ENCODE data around the gene STYX. TPM values are rescaled to one million over a fixed set of nuclear protein-coding genes. Genes with fewer than 3 reads are reported as not detected.

Gene STYX, protein sequence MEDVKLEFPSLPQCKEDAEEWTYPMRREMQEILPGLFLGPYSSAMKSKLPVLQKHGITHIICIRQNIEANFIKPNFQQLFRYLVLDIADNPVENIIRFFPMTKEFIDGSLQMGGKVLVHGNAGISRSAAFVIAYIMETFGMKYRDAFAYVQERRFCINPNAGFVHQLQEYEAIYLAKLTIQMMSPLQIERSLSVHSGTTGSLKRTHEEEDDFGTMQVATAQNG
- total RNA-seq (10 to 100 TPM; 18.6 to 24.7 (median 23.0) TPM), polyA plus RNA-seq (1 to 10 TPM; 6.3 to 8.1 (median 7.2) TPM)

DNA sequence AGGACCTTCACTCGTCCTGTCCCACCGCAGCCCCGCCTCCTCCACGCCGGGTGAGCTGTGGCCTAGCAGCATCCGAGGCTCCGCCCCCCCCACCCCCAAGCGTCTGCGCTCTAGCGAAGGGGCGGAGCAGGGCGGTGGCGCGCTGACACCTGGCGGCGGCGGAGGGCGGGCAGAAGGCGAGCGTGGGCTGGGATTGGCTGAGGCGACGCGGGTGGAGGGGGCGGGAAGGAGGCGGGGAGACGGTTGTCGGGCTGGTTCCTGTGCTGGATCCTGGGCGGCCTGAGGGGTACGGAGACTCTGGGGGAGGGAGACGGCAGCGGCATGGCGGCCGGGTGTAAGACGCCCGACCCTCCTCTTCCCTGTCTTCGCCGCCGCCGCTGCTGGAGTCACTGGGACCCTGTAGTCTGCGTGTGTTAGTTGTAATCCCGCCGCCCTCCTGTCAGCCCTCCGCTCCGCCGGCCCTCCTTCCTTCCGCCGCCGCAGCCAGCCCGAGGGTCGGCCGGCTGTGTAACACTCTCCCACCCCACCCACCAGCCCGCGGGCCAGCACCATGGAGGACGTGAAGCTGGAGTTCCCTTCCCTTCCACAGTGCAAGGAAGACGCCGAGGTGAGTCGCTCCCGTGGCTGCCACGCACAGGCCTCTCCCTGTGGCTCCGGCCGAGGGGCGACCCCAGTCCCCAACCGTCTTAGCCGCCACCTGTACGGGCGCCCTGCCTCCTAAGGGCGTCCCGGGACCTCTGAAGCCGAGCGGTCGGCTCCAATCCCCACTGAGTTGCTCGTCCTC, at the start of gene STYX:
STYX (plus strand) TSS at position 242 of the 784 bp plus-strand sequence; CDS start at position 551, 309 bp downstream.
- intact Hi-C loops (cut with DNase I) = loop anchor here (2.0 to 5.0 kb wide), 2 partner anchors 23 to 62 kb away; partner anchors contain the start of genes GNPNAT1 and PSMC6
- Histone ChIP-seq H3K27me3 (no peaks in the 10 kb centered on the region), H3K9me3 (no peaks in the 10 kb centered on the region), H3K36me3 (peaks cover 6 to 36% (median 11%) of the 10 kb centered on the region in 4 donors), H3K4me1 (peaks cover 0 to 11% (median 8%) of the 10 kb centered on the region in 4 donors), H3K27ac (peak within 1 kb of the TSS; percentile 86 to 94 (median 88)), H3K4me3 (peak within 1 kb of the TSS; percentile 71 to 97 (median 78))
- peak; percentile 99 for DNase-seq
- WGBS, 2 donors = 0% methylated on average over 72 of the region's 72 CpGs
- TF ChIP-seq POLR2AphosphoS5 (IDR thresholded peaks at IDR 0.05) = peak; percentile 56 to 94 (median 80)
- peak; percentile 55 to 67 for TF ChIP-seq POLR2A (IDR thresholded peaks at IDR 0.05)
- TF ChIP-seq, protein P1, sequence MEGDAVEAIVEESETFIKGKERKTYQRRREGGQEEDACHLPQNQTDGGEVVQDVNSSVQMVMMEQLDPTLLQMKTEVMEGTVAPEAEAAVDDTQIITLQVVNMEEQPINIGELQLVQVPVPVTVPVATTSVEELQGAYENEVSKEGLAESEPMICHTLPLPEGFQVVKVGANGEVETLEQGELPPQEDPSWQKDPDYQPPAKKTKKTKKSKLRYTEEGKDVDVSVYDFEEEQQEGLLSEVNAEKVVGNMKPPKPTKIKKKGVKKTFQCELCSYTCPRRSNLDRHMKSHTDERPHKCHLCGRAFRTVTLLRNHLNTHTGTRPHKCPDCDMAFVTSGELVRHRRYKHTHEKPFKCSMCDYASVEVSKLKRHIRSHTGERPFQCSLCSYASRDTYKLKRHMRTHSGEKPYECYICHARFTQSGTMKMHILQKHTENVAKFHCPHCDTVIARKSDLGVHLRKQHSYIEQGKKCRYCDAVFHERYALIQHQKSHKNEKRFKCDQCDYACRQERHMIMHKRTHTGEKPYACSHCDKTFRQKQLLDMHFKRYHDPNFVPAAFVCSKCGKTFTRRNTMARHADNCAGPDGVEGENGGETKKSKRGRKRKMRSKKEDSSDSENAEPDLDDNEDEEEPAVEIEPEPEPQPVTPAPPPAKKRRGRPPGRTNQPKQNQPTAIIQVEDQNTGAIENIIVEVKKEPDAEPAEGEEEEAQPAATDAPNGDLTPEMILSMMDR (IDR thresholded peaks at IDR 0.05) = peak in 2 of 4 experiments; percentile 15 to 24
- TF ChIP-seq EP300 (IDR thresholded peaks at IDR 0.05) = no peak

DNA sequence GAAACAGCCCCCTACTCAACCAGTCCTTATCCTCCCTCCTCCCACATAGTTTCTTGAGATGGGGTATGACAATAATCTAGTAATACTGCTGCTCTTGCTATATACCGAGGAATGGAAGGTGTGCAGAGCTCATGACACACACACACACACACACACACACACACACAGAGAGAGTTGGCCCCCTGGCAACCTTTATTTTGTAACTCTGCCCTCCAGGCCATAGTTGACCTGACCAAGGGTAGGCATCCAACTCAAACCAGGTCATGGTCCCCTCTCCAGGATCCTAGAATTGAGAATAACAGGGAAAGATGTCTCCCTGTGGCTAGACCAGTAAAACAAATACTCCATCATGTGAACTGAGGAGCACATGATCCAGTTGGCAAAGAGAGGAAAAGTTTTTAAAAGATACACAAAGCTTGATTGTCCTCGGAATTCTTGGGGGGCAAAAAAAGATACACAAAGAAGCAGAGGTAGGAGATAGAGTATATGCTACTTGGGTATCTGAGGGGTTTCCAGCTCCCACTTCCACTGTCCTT, 45.9 kb upstream of the STYX start:
- DNase-seq = no peak
- Histone ChIP-seq H3K27ac (no peak overlapping the region), H3K27me3 (no peaks in the 10 kb centered on the region), H3K4me1 (peaks cover 0 to 5% (median 0%) of the 10 kb centered on the region in 4 donors), H3K4me3 (no peak overlapping the region), H3K36me3 (peaks cover 0 to 17% (median 6%) of the 10 kb centered on the region in 4 donors), H3K9me3 (no peaks in the 10 kb centered on the region)
- TF ChIP-seq, protein P1 (IDR thresholded peaks at IDR 0.05) = no peak
- TF ChIP-seq POLR2A (IDR thresholded peaks at IDR 0.05) (no peak), EP300 (IDR thresholded peaks at IDR 0.05) (no peak), POLR2AphosphoS5 (IDR thresholded peaks at IDR 0.05) (no peak)
- 66 to 85% methylated on average over 2 of the region's 2 CpGs for WGBS, 2 donors
- intact Hi-C loops (cut with DNase I) = no loop called here

DNA sequence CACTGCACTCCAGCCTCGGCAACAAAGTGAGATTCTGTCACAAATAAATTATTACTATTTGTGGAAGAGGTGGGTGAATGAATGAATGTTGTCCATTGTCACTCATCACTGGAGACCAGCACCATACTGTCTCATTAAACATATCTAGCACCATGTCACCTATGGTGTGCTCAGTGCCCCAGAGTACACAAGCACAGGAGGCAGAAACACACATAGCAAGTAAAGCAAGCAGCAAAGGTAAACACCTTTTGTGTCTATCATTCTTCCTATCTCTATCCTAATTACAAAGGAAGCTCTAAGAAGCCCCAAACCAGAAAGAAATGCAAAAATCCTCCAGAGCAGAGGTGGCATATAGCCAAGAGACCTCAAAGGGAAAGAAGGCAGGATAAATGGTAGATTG, 43.8 kb upstream of the STYX start:
- peaks cover 0 to 11% (median 4%) of the 10 kb centered on the region in 4 donors for H3K36me3 ChIP-seq
- 94 to 96% methylated on average over 1 of the region's 1 CpG for WGBS, 2 donors
- no peaks in the 10 kb centered on the region for H3K27me3 ChIP-seq
- intact Hi-C loops (cut with DNase I) = no loop called here
- no peak overlapping the region for H3K27ac ChIP-seq
- peaks cover 0 to 5% (median 0%) of the 10 kb centered on the region in 4 donors for H3K4me1 ChIP-seq
- H3K4me3 ChIP-seq = no peak overlapping the region
- no peak for TF ChIP-seq EP300 (IDR thresholded peaks at IDR 0.05)
- TF ChIP-seq, protein P1 (IDR thresholded peaks at IDR 0.05) = no peak
- TF ChIP-seq POLR2A (IDR thresholded peaks at IDR 0.05) = no peak
- no peak for TF ChIP-seq POLR2AphosphoS5 (IDR thresholded peaks at IDR 0.05)
- DNase-seq = no peak
- no peaks in the 10 kb centered on the region for H3K9me3 ChIP-seq

DNA sequence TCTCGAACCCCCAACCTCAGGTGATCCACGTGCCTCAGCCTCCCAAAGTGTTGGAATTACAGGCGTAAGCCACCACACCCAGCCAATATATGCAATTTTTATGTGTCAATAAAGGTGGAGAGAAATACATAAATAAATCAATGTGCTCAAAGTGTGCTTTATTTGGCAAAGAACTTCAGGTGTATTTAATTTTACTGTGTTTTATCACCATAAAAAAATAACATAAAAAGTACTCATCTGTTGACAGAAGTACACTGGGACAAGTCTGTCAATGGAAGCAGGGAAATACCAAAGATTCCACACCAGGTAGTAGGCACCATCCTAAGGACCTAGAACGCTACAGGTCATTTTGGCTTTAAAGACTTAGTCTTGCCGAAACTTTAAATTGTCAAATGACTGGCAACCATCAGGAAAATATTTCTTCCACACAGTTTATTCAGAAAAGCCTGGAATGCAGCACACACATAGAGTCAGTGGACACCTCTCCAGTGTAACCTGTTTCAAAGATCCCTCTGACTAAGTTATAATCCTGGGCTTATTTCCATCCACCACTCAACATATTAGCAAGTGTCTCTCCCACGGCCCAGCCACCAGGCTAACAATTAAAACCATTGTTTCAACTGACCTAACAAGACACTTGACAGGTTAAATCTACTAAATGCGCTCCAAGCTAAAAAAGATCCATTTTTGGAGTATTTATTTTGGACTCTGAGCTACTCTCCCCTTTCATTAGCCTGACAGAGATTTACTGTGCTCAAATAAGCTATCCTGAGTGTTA, 38.8 kb upstream of the STYX start:
- H3K36me3 ChIP-seq = no peaks in the 10 kb centered on the region
- no peaks in the 10 kb centered on the region for H3K27me3 ChIP-seq
- TF ChIP-seq EP300 (IDR thresholded peaks at IDR 0.05) (no peak), POLR2AphosphoS5 (IDR thresholded peaks at IDR 0.05) (no peak), POLR2A (IDR thresholded peaks at IDR 0.05) (no peak)
- TF ChIP-seq, protein P1 (IDR thresholded peaks at IDR 0.05) = no peak
- DNase-seq = no peak
- H3K9me3 ChIP-seq = no peaks in the 10 kb centered on the region
- intact Hi-C loops (cut with DNase I) = no loop called here
- peaks cover 0 to 25% (median 7%) of the 10 kb centered on the region in 4 donors for H3K4me1 ChIP-seq
- WGBS, 2 donors = 53 to 81% methylated on average over 7 of the region's 7 CpGs
- no peak overlapping the region for H3K4me3 ChIP-seq
- H3K27ac ChIP-seq = no peak overlapping the region
